Measurements from ENCODE around the gene NEK1. TPM values are rescaled to one million over a fixed set of nuclear protein-coding genes. Genes with fewer than 3 reads are reported as not detected.

NEK1 gene
- total RNA-seq, 1 experiment from 2014 or later = 8.7 TPM

GRCh38 chr4:169383724-169384123 is 228.7 kb downstream of the NEK1 start:
- CTCF ChIA-PET = no interaction called here
- H3K27ac Mint-ChIP-seq (ENCODE audit: unreplicated experiment) = no peak overlapping the region
- no peak for DNase-seq

GRCh38 chr4:169379688-169380087 is 232.7 kb downstream of the NEK1 start:
- POLR2A ChIA-PET = no interaction called here
- intact Hi-C loops (cut with micrococcal nuclease; ENCODE audit: unreplicated experiment) = no loop called here

More at GRCh38 chr4:169383724-169384123, 228.7 kb downstream of the NEK1 start:
- BruUV-seq (replicated peaks) = no TSS peak
- H3K9me3 ChIP-seq = no peaks in the 10 kb centered on the region; the same call in 1 of the 2 replicates
- Mint-ChIP-seq H3K4me3 (ENCODE audit: unreplicated experiment) (no peak overlapping the region), H3K27me3 (ENCODE audit: insufficient read depth, unreplicated experiment) (no peaks in the 10 kb centered on the region), H3K9me3 (ENCODE audit: unreplicated experiment) (peaks cover 23% of the 10 kb centered on the region), H3K4me1 (ENCODE audit: low read depth, unreplicated experiment) (no peaks in the 10 kb centered on the region), H3K36me3 (ENCODE audit: insufficient read depth, unreplicated experiment) (no peaks in the 10 kb centered on the region)
- no peak overlapping the region for H3K4me3 ChIP-seq (ENCODE audit: low read depth, low read length)
- H3K27me3 ChIP-seq (replicated peaks; ENCODE audit: control insufficient read depth, insufficient read depth, low read length) = no peaks in the 10 kb centered on the region
- intact Hi-C loops (cut with micrococcal nuclease; ENCODE audit: unreplicated experiment) = no loop called here
- no peak for TF ChIP-seq CTCF (IDR thresholded peaks at IDR 0.05; ENCODE audit: insufficient read depth in 1 of 2, low read depth in 1 of 2, low read length in 1 of 2, severe bottlenecking in 1 of 2, unreplicated experiment in 1 of 2)
- H3K4me1 ChIP-seq = no peaks in the 10 kb centered on the region
- POLR2A ChIA-PET = no interaction called here
- H3K36me3 ChIP-seq (ENCODE audit: control insufficient read depth, insufficient read depth, low read length) = no peaks in the 10 kb centered on the region

GRCh38 chr4:169377367-169377766 is 235.0 kb downstream of the NEK1 start:
- POLR2A ChIA-PET = no interaction called here
- H3K27me3 ChIP-seq (replicated peaks; ENCODE audit: control insufficient read depth, insufficient read depth, low read length) = no peaks in the 10 kb centered on the region
- no peak overlapping the region for H3K4me3 Mint-ChIP-seq (ENCODE audit: unreplicated experiment)
- CTCF ChIA-PET = no interaction called here
- no peaks in the 10 kb centered on the region for H3K4me1 ChIP-seq
- peaks cover 7% of the 10 kb centered on the region for H3K9me3 ChIP-seq
- no TSS peak for BruUV-seq (replicated peaks)
- H3K27ac Mint-ChIP-seq (ENCODE audit: unreplicated experiment) = no peak overlapping the region
- DNase-seq = no peak
- TF ChIP-seq CTCF (IDR thresholded peaks at IDR 0.05; ENCODE audit: insufficient read depth in 1 of 2, low read depth in 1 of 2, low read length in 1 of 2, severe bottlenecking in 1 of 2, unreplicated experiment in 1 of 2) = no peak
- H3K4me1 Mint-ChIP-seq (ENCODE audit: low read depth, unreplicated experiment) = no peaks in the 10 kb centered on the region
- H3K27me3 Mint-ChIP-seq (ENCODE audit: insufficient read depth, unreplicated experiment) = no peaks in the 10 kb centered on the region
- H3K9me3 Mint-ChIP-seq (ENCODE audit: unreplicated experiment) = peaks cover 40% of the 10 kb centered on the region
- H3K36me3 ChIP-seq (ENCODE audit: control insufficient read depth, insufficient read depth, low read length) = no peaks in the 10 kb centered on the region
- no peak overlapping the region for H3K4me3 ChIP-seq (ENCODE audit: low read depth, low read length)
- intact Hi-C loops (cut with micrococcal nuclease; ENCODE audit: unreplicated experiment) = no loop called here
- H3K36me3 Mint-ChIP-seq (ENCODE audit: insufficient read depth, unreplicated experiment) = no peaks in the 10 kb centered on the region

More at GRCh38 chr4:169379688-169380087, 232.7 kb downstream of the NEK1 start:
- BruUV-seq (replicated peaks) = no TSS peak
- H3K4me1 ChIP-seq = no peaks in the 10 kb centered on the region
- Mint-ChIP-seq H3K36me3 (ENCODE audit: insufficient read depth, unreplicated experiment) (no peaks in the 10 kb centered on the region), H3K27ac (ENCODE audit: unreplicated experiment) (no peak overlapping the region), H3K9me3 (ENCODE audit: unreplicated experiment) (peaks cover 41% of the 10 kb centered on the region), H3K4me3 (ENCODE audit: unreplicated experiment) (no peak overlapping the region), H3K27me3 (ENCODE audit: insufficient read depth, unreplicated experiment) (no peaks in the 10 kb centered on the region), H3K4me1 (ENCODE audit: low read depth, unreplicated experiment) (no peaks in the 10 kb centered on the region)
- DNase-seq = no peak
- H3K27me3 ChIP-seq (replicated peaks; ENCODE audit: control insufficient read depth, insufficient read depth, low read length) = no peaks in the 10 kb centered on the region
- H3K9me3 ChIP-seq = peaks cover 7% of the 10 kb centered on the region
- TF ChIP-seq CTCF (IDR thresholded peaks at IDR 0.05; ENCODE audit: insufficient read depth in 1 of 2, low read depth in 1 of 2, low read length in 1 of 2, severe bottlenecking in 1 of 2, unreplicated experiment in 1 of 2) = no peak
- no peaks in the 10 kb centered on the region for H3K36me3 ChIP-seq (ENCODE audit: control insufficient read depth, insufficient read depth, low read length)
- H3K4me3 ChIP-seq (ENCODE audit: low read depth, low read length) = no peak overlapping the region
- CTCF ChIA-PET = no interaction called here
